ENCODE measurements around the gene HBEGF.

HBEGF gene

GRCh38 chr5:140340605-140341121 is 5.7 kb downstream of the HBEGF start:
- TF ChIP-seq CTCF (IDR thresholded peaks at IDR 0.05; ENCODE audit: control extremely low read depth, extremely low read depth, low read depth, missing control alignments): no peak
- POLR2A ChIA-PET: no interaction called here
- DNase-seq (ENCODE audit: extremely low spot score): no peak
- CTCF ChIA-PET: interaction anchor here (1.1 to 7.3 kb wide), 6 partner anchors 12 to 96 kb away, joined by 3 to 50 read pairs (median 5); no protein-coding TSS in a partner anchor

GRCh38 chr5:140339636-140340035 is 6.8 kb downstream of the HBEGF start:
- POLR2A ChIA-PET: no interaction called here
- TF ChIP-seq CTCF (IDR thresholded peaks at IDR 0.05; ENCODE audit: control extremely low read depth, extremely low read depth, low read depth, missing control alignments): no peak
- DNase-seq (ENCODE audit: extremely low spot score): no peak
- CTCF ChIA-PET: interaction anchor here (1.3 to 7.3 kb wide), 2 partner anchors 13 to 24 kb away, joined by 3 to 50 read pairs; no protein-coding TSS in a partner anchor

- no peak for DNase-seq (ENCODE audit: extremely low spot score)
- ChIA-PET CTCF (interaction anchor here (1.3 to 7.3 kb wide), 3 partner anchors 11 to 24 kb away, joined by 3 to 50 read pairs (median 3); no protein-coding TSS in a partner anchor), POLR2A (no interaction called here)
- TF ChIP-seq CTCF (IDR thresholded peaks at IDR 0.05; ENCODE audit: control extremely low read depth, extremely low read depth, low read depth, missing control alignments): no peak
Measured at GRCh38 chr5:140338908-140339307, 7.5 kb downstream of the HBEGF start.

GRCh38 chr5:140338336-140338735 is 8.1 kb downstream of the HBEGF start:
- no peak for TF ChIP-seq CTCF (IDR thresholded peaks at IDR 0.05; ENCODE audit: control extremely low read depth, extremely low read depth, low read depth, missing control alignments)
- ChIA-PET POLR2A (no interaction called here), CTCF (interaction anchor here (1.3 to 7.3 kb wide), 5 partner anchors 8 to 15 kb away, joined by 3 to 50 read pairs (median 4); partner anchors contain the start of gene HBEGF)
- no peak for DNase-seq (ENCODE audit: extremely low spot score)

GRCh38 chr5:140337880-140338279 is 8.5 kb downstream of the HBEGF start:
- CTCF ChIA-PET: interaction anchor here (1.1 to 7.3 kb wide), 7 partner anchors 8 to 94 kb away, joined by 3 to 50 read pairs (median 4); partner anchors contain the start of gene HBEGF
- DNase-seq (ENCODE audit: extremely low spot score): no peak
- POLR2A ChIA-PET: no interaction called here
- no peak for TF ChIP-seq CTCF (IDR thresholded peaks at IDR 0.05; ENCODE audit: control extremely low read depth, extremely low read depth, low read depth, missing control alignments)

GRCh38 chr5:140336388-140336787 is 10.0 kb downstream of the HBEGF start:
- DNase-seq (ENCODE audit: extremely low spot score): no peak
- ChIA-PET POLR2A (interaction anchor here (0.6 kb wide), 1 partner anchor 24 kb away, joined by 7 read pairs; no protein-coding TSS in a partner anchor), CTCF (interaction anchor here (0.9 to 7.3 kb wide), 9 partner anchors 8 to 125 kb away, joined by 3 to 50 read pairs (median 4); partner anchors contain the start of gene HBEGF)
- TF ChIP-seq CTCF (IDR thresholded peaks at IDR 0.05; ENCODE audit: control extremely low read depth, extremely low read depth, low read depth, missing control alignments): no peak

Data from GM10248 (cell line).